ENCODE results near the gene HSDL2. TPM values are rescaled to one million over a fixed set of nuclear protein-coding genes. Genes with fewer than 3 reads are reported as not detected.

The HSDL2 gene
- total and polyA plus RNA-seq, 3 donors from 2014 or later, result 23.0 to 36.0 (median 24.0) TPM

- DNase-seq, result peak; percentile 87
- Histone ChIP-seq H3K27me3 (no peaks in the 10 kb centered on the region), H3K4me3 (peak overlapping the region; percentile 83 to 88), H3K36me3 (ENCODE audit: low read depth, missing control alignments) (no peaks in the 10 kb centered on the region), H3K9me3 (no peaks in the 10 kb centered on the region), H3K4me1 (peaks cover 7% of the 10 kb centered on the region), H3K27ac (peak overlapping the region; percentile 83 to 91)
- intact Hi-C loops (cut with DNase I; ENCODE audit: low total_unique reads), result no loop called here
- 0 to 2% methylated on average over 12 to 43 of the region's 80 CpGs for WGBS, 2 donors
- TF ChIP-seq CTCF (IDR thresholded peaks at IDR 0.05) (no peak), POLR2A (IDR thresholded peaks at IDR 0.05) (no peak)
Measured at GRCh38 chr9:112487008-112487798, 107.3 kb downstream of the HSDL2 start.

GRCh38 chr9:112487799-112488340 lies 108.0 kb downstream of the HSDL2 start:
- no peak for TF ChIP-seq POLR2A (IDR thresholded peaks at IDR 0.05)
- TF ChIP-seq CTCF (IDR thresholded peaks at IDR 0.05), result no peak
- Histone ChIP-seq H3K9me3 (no peaks in the 10 kb centered on the region), H3K36me3 (ENCODE audit: low read depth, missing control alignments) (no peaks in the 10 kb centered on the region), H3K27me3 (no peaks in the 10 kb centered on the region), H3K4me1 (peaks cover 12% of the 10 kb centered on the region), H3K27ac (peak overlapping the region; percentile 83 to 91), H3K4me3 (peak overlapping the region; percentile 83 to 88)
- intact Hi-C loops (cut with DNase I; ENCODE audit: low total_unique reads), result no loop called here
- DNase-seq, result no peak
- 5 to 9% methylated on average over 11 of the region's 11 CpGs for WGBS, 2 donors

DNA sequence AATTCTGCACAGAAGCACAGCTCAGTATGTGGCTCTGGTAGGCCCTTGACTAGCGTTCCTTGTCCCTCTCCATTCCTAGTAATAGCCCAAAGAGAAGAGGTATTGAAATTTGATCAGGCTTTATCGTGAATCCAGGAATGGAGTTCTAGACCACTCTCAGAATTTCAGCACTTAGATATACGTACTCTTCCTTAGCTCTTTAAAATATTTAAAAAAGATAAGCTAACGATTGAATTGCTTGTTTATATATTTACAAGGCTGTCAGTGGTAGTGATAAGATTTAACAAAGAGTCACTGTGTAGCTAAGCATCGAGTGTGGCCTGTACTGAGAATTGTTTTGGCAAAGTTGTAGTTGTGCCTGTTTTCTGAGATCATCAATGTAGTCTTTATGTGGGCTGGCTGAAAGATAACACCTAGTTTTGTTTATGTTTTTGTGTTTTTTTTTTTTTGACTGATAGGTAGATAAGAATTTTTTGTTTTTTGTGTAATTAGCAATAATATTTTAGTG lies 109.2 kb downstream of the HSDL2 start:
- Histone ChIP-seq H3K36me3 (ENCODE audit: low read depth, missing control alignments) (no peaks in the 10 kb centered on the region), H3K4me1 (peaks cover 20% of the 10 kb centered on the region), H3K9me3 (no peaks in the 10 kb centered on the region), H3K4me3 (peak overlapping the region in 1 of 2 donors; percentile 88), H3K27ac (peak overlapping the region; percentile 34 to 53), H3K27me3 (no peaks in the 10 kb centered on the region)
- 29 to 36% methylated on average over 5 of the region's 5 CpGs for WGBS, 2 donors
- no peak for DNase-seq
- no peak for TF ChIP-seq POLR2A (IDR thresholded peaks at IDR 0.05)
- no peak for TF ChIP-seq CTCF (IDR thresholded peaks at IDR 0.05)
- intact Hi-C loops (cut with DNase I; ENCODE audit: low total_unique reads), result no loop called here

- intact Hi-C loops (cut with DNase I; ENCODE audit: low total_unique reads), result no loop called here
- WGBS, 2 donors, result 44 to 49% methylated on average over 4 of the region's 4 CpGs
Measured at GRCh38 chr9:112489876-112490666, 110.2 kb downstream of the HSDL2 start.

More at GRCh38 chr9:112489876-112490666, 110.2 kb downstream of the HSDL2 start:
- Histone ChIP-seq H3K36me3 (ENCODE audit: low read depth, missing control alignments) (no peaks in the 10 kb centered on the region), H3K9me3 (no peaks in the 10 kb centered on the region), H3K4me1 (peaks cover 23% of the 10 kb centered on the region), H3K27ac (peak overlapping the region; percentile 7 to 21), H3K4me3 (no peak overlapping the region), H3K27me3 (no peaks in the 10 kb centered on the region)
- TF ChIP-seq CTCF (IDR thresholded peaks at IDR 0.05) (no peak), POLR2A (IDR thresholded peaks at IDR 0.05) (no peak)
- no peak for DNase-seq

Data from testis (tissue), 3 donors.